HepG2 (cell line): ENCODE results near the gene BMP2. TPM values are rescaled to one million over a fixed set of nuclear protein-coding genes. Genes with fewer than 3 reads are reported as not detected.

Experiments used
- ATAC-seq: fragments of 200-7000 bp; cut with Tn5 transposase; 3 replicates; pipeline ENCODE4 v1.9.1; 2020; ENCODE audit warnings: mild to moderate bottlenecking, moderate library complexity
- Bru-seq: library from RNA; stranded (reverse); fragments of 400-500 nt; gene quantifications from one replicate; lab custom pipeline; 2021; lab: Mats Ljungman, UMichigan
- BruChase-seq, 2 experiments: library from RNA; stranded (reverse); fragments of 400-500 nt; gene quantifications; one replicate each; lab custom pipeline; 2021; lab: Mats Ljungman, UMichigan
- BruUV-seq: library from RNA; stranded (reverse); fragments of 400-500 nt; replicated peaks from 2 replicates; lab custom pipeline; 2021; lab: Mats Ljungman, UMichigan
- CTCF ChIA-PET: fragments of 300-600 bp; formaldehyde crosslinking; extraction: SDS; loops from one replicate; lab custom pipeline; 2021; ENCODE audit warnings: low total read pairs, inconsistent platforms, low intra/inter-chr PET ratio; lab: Yijun Ruan, JAX
- POLR2A ChIA-PET: fragments of 350-600 bp; sonication (Branson Sonifier 250); formaldehyde crosslinking; loops from one replicate; lab custom pipeline; 2020; ENCODE audit warnings: antibody characterized with exemption, inconsistent platforms; lab: Yijun Ruan, JAX
- DNase-seq: peaks from one replicate; pipeline ENCODE4 v3.0.0-alpha.2; 2015; ENCODE audit warnings: low spot score
- FAIRE-seq: peaks from 3 replicates; lab custom pipeline; 2011; peaks lifted over from hg19 to GRCh38; lab: Jason Lieb, UNC
- H2AFZ ChIP-seq: one replicate; pipeline ENCODE4 v1.6.1; 2011; ENCODE audit warnings: low read length, inconsistent platforms
- H3K27ac ChIP-seq: fragments of 300-600 bp; 3 replicates; pipeline ENCODE4 v1.8.0; 2011; ENCODE audit warnings: mixed run types, mild to moderate bottlenecking, mixed read lengths, low read length, inconsistent platforms; ENCODE audit not compliant: insufficient read depth; ENCODE audit errors: extremely low read length
- H3K27me3 ChIP-seq, 2 experiments: fragments of 200-600 bp in 1 of 2; 2 replicates in 1 of 2; 3 replicates in 1 of 2; pipeline versions ENCODE4 v1.6.0 to v1.8.0; 2011; ENCODE audit warnings: low read length in 2 of 2, mild to moderate bottlenecking in 2 of 2, moderate library complexity in 2 of 2, inconsistent platforms in 1 of 2; ENCODE audit not compliant: insufficient read depth in 2 of 2, control insufficient read depth in 1 of 2
- H3K36me3 ChIP-seq, 2 experiments: fragments of 200-600 bp in 1 of 2; replicated peaks in 1 of 2; 2 replicates in 1 of 2; 3 replicates in 1 of 2; pipeline versions ENCODE4 v1.5.1 to v1.8.0; 2011; ENCODE audit warnings: low read length in 2 of 2, inconsistent platforms in 1 of 2; ENCODE audit not compliant: insufficient read depth in 2 of 2, control insufficient read depth in 1 of 2
- H3K4me1 ChIP-seq: 2 replicates; pipeline ENCODE4 v1.5.1; 2012; ENCODE audit warnings: low read length, inconsistent platforms; ENCODE audit not compliant: insufficient read depth
- H3K4me2 ChIP-seq: 2 replicates; pipeline ENCODE4 v1.6.0; 2011; ENCODE audit warnings: low read depth, low read length, inconsistent platforms
- H3K4me3 ChIP-seq, 3 experiments: fragments of 200-600 bp in 1 of 3; sonication (generic), shearing (Covaris generic) in 1 of 3; replicated peaks in 1 of 3; 2 replicates each; pipeline ENCODE4 v1.5.1; 2011 to 2016; ENCODE audit warnings: low read length in 3 of 3, inconsistent platforms in 2 of 3, low read depth in 2 of 3, mild to moderate bottlenecking in 2 of 3, control low read depth in 1 of 3, mixed read lengths in 1 of 3; ENCODE audit not compliant: insufficient read depth in 1 of 3
- H3K79me2 ChIP-seq: one replicate; pipeline ENCODE4 v1.6.1; 2011; ENCODE audit warnings: low read length, inconsistent platforms; ENCODE audit not compliant: insufficient read depth
- H3K9ac ChIP-seq: 2 replicates; pipeline ENCODE4 v1.6.0; 2011; ENCODE audit warnings: mild to moderate bottlenecking, low read depth, low read length, inconsistent platforms; ENCODE audit not compliant: insufficient read depth
- H3K9me3 ChIP-seq: 2 replicates; pipeline ENCODE4 v1.5.1; 2012; ENCODE audit warnings: mild to moderate bottlenecking, low read length
- H4K20me1 ChIP-seq: 2 replicates; pipeline ENCODE4 v1.6.0; 2011; ENCODE audit warnings: inconsistent platforms, mild to moderate bottlenecking, low read length, moderate library complexity; ENCODE audit not compliant: insufficient read depth
- ADNP ChIP-seq: sonication (generic); formaldehyde crosslinking; IDR thresholded peaks from 2 replicates; pipeline ENCODE4 v1.4.0; 2020; ENCODE audit warnings: missing genetic modification reagents
- GABPB1 ChIP-seq: IDR thresholded peaks from 2 replicates; pipeline ENCODE4 v1.6.1; 2016; ENCODE audit warnings: mild to moderate bottlenecking, missing genetic modification reagents, moderate library complexity, missing compliant biosample characterization
- IKZF1 ChIP-seq: fragments of 450-650 bp; IDR thresholded peaks from 2 replicates; pipeline ENCODE4 v1.7.1; 2016
- KAT2B ChIP-seq: fragments of 150-350 bp; IDR thresholded peaks from 2 replicates; pipeline ENCODE4 v1.6.1; 2014; ENCODE audit warnings: low read depth, low read length, borderline replicate concordance
- KDM5B ChIP-seq: sonication (generic); formaldehyde crosslinking; IDR thresholded peaks from 2 replicates; pipeline ENCODE4 v1.4.0; 2020; ENCODE audit warnings: missing genetic modification reagents, mild to moderate bottlenecking, borderline replicate concordance
- MIER3 ChIP-seq: IDR thresholded peaks from 2 replicates; pipeline ENCODE4 v1.6.1; 2016; ENCODE audit warnings: missing compliant biosample characterization, borderline replicate concordance
- SP2 ChIP-seq: sonication (generic); formaldehyde crosslinking; IDR thresholded peaks from 2 replicates; pipeline ENCODE4 v1.5.1; 2020; ENCODE audit warnings: mild to moderate bottlenecking, missing genetic modification reagents
- STAG1 ChIP-seq: sonication (generic); formaldehyde crosslinking; IDR thresholded peaks from 2 replicates; pipeline ENCODE4 v1.4.0; 2020; ENCODE audit warnings: missing genetic modification reagents
- ZNF234 ChIP-seq: sonication (generic); formaldehyde crosslinking; conservative IDR thresholded peaks from 2 replicates; pipeline ENCODE4 v1.5.1; 2020; ENCODE audit warnings: mild to moderate bottlenecking, missing genetic modification reagents
- ZNF451 ChIP-seq: sonication (generic); formaldehyde crosslinking; IDR thresholded peaks from 2 replicates; pipeline ENCODE4 v1.5.0; 2020; ENCODE audit warnings: mild to moderate bottlenecking, missing genetic modification reagents
- ZNF530 ChIP-seq: sonication (generic); formaldehyde crosslinking; IDR thresholded peaks from 2 replicates; pipeline ENCODE4 v1.5.0; 2020; ENCODE audit warnings: low read depth, mild to moderate bottlenecking, missing genetic modification reagents
- ZNF724P ChIP-seq: sonication (generic); formaldehyde crosslinking; IDR thresholded peaks from 2 replicates; pipeline ENCODE4 v1.8.0; 2022; ENCODE audit warnings: missing genetic modification reagents, borderline replicate concordance
- ZNF777 ChIP-seq: sonication (generic); formaldehyde crosslinking; IDR thresholded peaks from 2 replicates; pipeline ENCODE4 v1.4.0; 2020; ENCODE audit warnings: missing genetic modification reagents
- ZSCAN29 ChIP-seq: sonication (generic); formaldehyde crosslinking; conservative IDR thresholded peaks from 2 replicates; pipeline ENCODE4 v1.4.0; 2020; ENCODE audit warnings: mild to moderate bottlenecking, missing genetic modification reagents
- WGBS: methylation state at CpG from one replicate; pipeline ENCODE4 v1.1.6; 2017; ENCODE audit warnings: low lambda C conversion rate; 5-methylcytosine and 5-hydroxymethylcytosine counted together
- in situ Hi-C: cut with HindIII; loops from 2 replicates; pipeline ENCODE4 v1.10.0; 2017; ENCODE audit warnings: low pct_unique_long_range_greater_than_20kb; ENCODE audit not compliant: extremely low pct_ligation_motif_present
- intact Hi-C: fragments of 100-400 bp; cut with micrococcal nuclease; formaldehyde crosslinking; loops from one replicate; pipeline ENCODE4 v1.10.0; 2022; ENCODE audit not compliant: unreplicated experiment
- long read RNA-seq, 2 experiments: library from RNA in 1 of 2; library from polyadenylated mRNA in 1 of 2; stranded (forward) in 1 of 2; unstranded in 1 of 2; transcript quantifications; one replicate each; pipeline ENCODE4 v2.0.0, GENCODE V29; 2019 to 2022
- polyA minus RNA-seq, 3 experiments: library from RNA; depleted of rRNA, polyadenylated mRNA; stranded (reverse); fragments of >200 nt; gene quantifications; 2 replicates each; pipeline ENCODE4 v1.2.3, GENCODE V29; 2011; ENCODE audit warnings: low replicate concordance in 1 of 3
- polyA plus RNA-seq, 8 experiments: library from polyadenylated mRNA; depleted of rRNA in 3 of 8; stranded (reverse) in 7 of 8; unstranded in 1 of 8; fragments of >200 nt; fragmentation: Illumina TruSeq in 4 of 8; extraction: Trizol in 4 of 8; gene quantifications; 2 replicates each; pipeline versions ENCODE4 v1.2.1 to v1.2.3, GENCODE V29; 2011 to 2016; ENCODE audit warnings: low read depth in 4 of 8, missing spikeins in 1 of 8, mixed read lengths in 1 of 8; ENCODE audit not compliant: insufficient read depth in 1 of 8
- total RNA-seq, 5 experiments: library from RNA; depleted of rRNA; stranded (reverse); fragments of >200 nt; fragmentation: Illumina TruSeq; extraction: Trizol; gene quantifications; 2 replicates each; pipeline ENCODE4 v1.2.3, GENCODE V29; 2016; ENCODE audit warnings: low read depth in 1 of 5
- TF ChIP-seq, protein P1 (sequence below): sonication (generic); formaldehyde crosslinking; IDR thresholded peaks from 2 replicates; pipeline ENCODE4 v1.4.0; 2020; ENCODE audit warnings: mild to moderate bottlenecking, low read depth, missing genetic modification reagents
- TF ChIP-seq, protein P2 (sequence below): IDR thresholded peaks from 2 replicates; pipeline ENCODE4 v1.6.1; 2016; ENCODE audit warnings: mild to moderate bottlenecking, missing biosample characterization, missing genetic modification reagents
- TF ChIP-seq, protein P3 (sequence below): sonication (generic); formaldehyde crosslinking; IDR thresholded peaks from 2 replicates; pipeline ENCODE4 v1.8.0; 2022; ENCODE audit warnings: low read depth, missing genetic modification reagents

The BMP2 gene
- total RNA-seq (2016; rRNA removed; fragmentation: Illumina TruSeq; extraction: Trizol), result 0.02 TPM in 1 of 2 replicates, not detected in the other
- not detected in 2 replicates for total RNA-seq (2016; cell fraction: cytosol; rRNA removed; fragmentation: Illumina TruSeq; extraction: Trizol; ENCODE audit: low read depth)
- not detected in 2 replicates for total RNA-seq (2016; cell fraction: insoluble cytoplasmic fraction; rRNA removed; fragmentation: Illumina TruSeq; extraction: Trizol)
- 0.03 TPM in 1 of 2 replicates, not detected in the other for total RNA-seq (2016; cell fraction: membrane; rRNA removed; fragmentation: Illumina TruSeq; extraction: Trizol)
- total RNA-seq (2016; cell fraction: nucleus; rRNA removed; fragmentation: Illumina TruSeq; extraction: Trizol), result 0.09 TPM in 1 of 2 replicates, not detected in the other
- polyA plus RNA-seq (2011; rRNA removed), result 0.03 and 0.05 TPM in 2 replicates
- polyA plus RNA-seq (2011; cell fraction: cytosol; rRNA removed), result 0.01 TPM in 1 of 2 replicates, not detected in the other
- not detected in 2 replicates for polyA plus RNA-seq (2011; cell fraction: nucleus; rRNA removed)
- 0.09 TPM in 1 of 2 replicates, not detected in the other for polyA plus RNA-seq (2012)
- not detected in 2 replicates for polyA plus RNA-seq (2016; cell fraction: cytosol; fragmentation: Illumina TruSeq; extraction: Trizol; ENCODE audit: low read depth)
- polyA plus RNA-seq (2016; cell fraction: insoluble cytoplasmic fraction; fragmentation: Illumina TruSeq; extraction: Trizol; ENCODE audit: low read depth), result not detected in 2 replicates
- polyA plus RNA-seq (2016; cell fraction: membrane; fragmentation: Illumina TruSeq; extraction: Trizol; ENCODE audit: low read depth), result not detected in 2 replicates
- polyA plus RNA-seq (2016; cell fraction: nucleus; fragmentation: Illumina TruSeq; extraction: Trizol; ENCODE audit: insufficient read depth, low read depth), result not detected in 2 replicates
- polyA minus RNA-seq (2011; rRNA and poly(A)+ RNA removed; ENCODE audit: low replicate concordance), result 16.1 TPM in 1 of 2 replicates, not detected in the other
- 0.18 TPM in 1 of 2 replicates, not detected in the other for polyA minus RNA-seq (2011; cell fraction: cytosol; rRNA and poly(A)+ RNA removed)
- polyA minus RNA-seq (2011; cell fraction: nucleus; rRNA and poly(A)+ RNA removed), result 0.12 TPM in 1 of 2 replicates, not detected in the other
- percentile 11 among the genes with signal in this experiment for Bru-seq, nascent RNA
- percentile 16 among the genes with signal in this experiment for BruChase-seq, experiment 1, labeled RNA remaining after a 6-hour chase
- percentile 11 among the genes with signal in this experiment for BruChase-seq, experiment 2, labeled RNA remaining after a 2-hour chase
- long read RNA-seq, experiment 1, result 0 reads
- long read RNA-seq, experiment 2, result 0 reads

DNA sequence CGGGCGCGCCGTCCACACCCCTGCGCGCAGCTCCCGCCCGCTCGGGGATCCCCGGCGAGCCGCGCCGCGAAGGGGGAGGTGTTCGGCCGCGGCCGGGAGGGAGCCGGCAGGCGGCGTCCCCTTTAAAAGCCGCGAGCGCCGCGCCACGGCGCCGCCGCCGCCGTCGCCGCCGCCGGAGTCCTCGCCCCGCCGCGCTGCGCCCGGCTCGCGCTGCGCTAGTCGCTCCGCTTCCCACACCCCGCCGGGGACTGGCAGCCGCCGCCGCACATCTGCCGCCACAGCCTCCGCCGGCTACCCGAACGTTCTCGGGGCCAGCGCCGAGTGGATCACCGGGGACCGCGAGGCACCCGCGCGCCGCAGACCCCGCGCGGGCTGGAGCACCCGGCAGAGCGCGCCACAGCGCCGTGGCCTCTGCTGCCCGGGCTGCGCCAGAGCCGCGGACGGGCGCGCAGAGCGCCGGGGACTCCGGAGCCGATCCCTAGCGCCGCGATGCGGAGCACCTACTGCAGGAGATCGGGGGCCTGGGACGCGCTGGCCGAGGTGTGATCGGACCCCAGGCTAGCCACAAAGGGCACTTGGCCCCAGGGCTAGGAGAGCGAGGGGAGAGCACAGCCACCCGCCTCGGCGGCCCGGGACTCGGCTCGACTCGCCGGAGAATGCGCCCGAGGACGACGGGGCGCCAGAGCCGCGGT, at the start of gene BMP2:
Gene BMP2, plus strand, starts transcription at position 151 of the 692 bp plus-strand sequence. CDS start 2,441 bp downstream, outside the sequence.
- intact Hi-C loops, result loop anchor here (2.0 to 10.0 kb wide), 3 partner anchors 185 to 1167 kb away; no protein-coding TSS in a partner anchor
- no peak for DNase-seq
- FAIRE-seq, result no peak
- no peak within 1 kb of the TSS for H2AFZ ChIP-seq
- no peaks in the 10 kb centered on the region for H3K4me1 ChIP-seq
- peaks cover 11 to 30% of the 10 kb centered on the region in 2 experiments; a peak in 4 of 5 replicates for H3K27me3 ChIP-seq
- no peak within 1 kb of the TSS for H3K27ac ChIP-seq
- ChIA-PET CTCF (no interaction called here), POLR2A (no interaction called here)
- H3K9me3 ChIP-seq, result no peaks in the 10 kb centered on the region
- H3K4me3 ChIP-seq, result peak within 1 kb of the TSS; percentile 48 to 65 (median 53)
- no peaks in the 10 kb centered on the region for H3K79me2 ChIP-seq
- in situ Hi-C loops, result no loop called here
- peak; percentile 89 for ATAC-seq
- BruUV-seq, result no TSS peak
- no peaks in the 10 kb centered on the region for H4K20me1 ChIP-seq
- peak within 1 kb of the TSS; percentile 81 for H3K4me2 ChIP-seq
- WGBS, result 2% methylated on average over 17 of the region's 112 CpGs
- no peaks in the 10 kb centered on the region for H3K36me3 ChIP-seq
- no peak within 1 kb of the TSS for H3K9ac ChIP-seq
- TF ChIP-seq ZSCAN29, result no peak
- TF ChIP-seq, protein P1, sequence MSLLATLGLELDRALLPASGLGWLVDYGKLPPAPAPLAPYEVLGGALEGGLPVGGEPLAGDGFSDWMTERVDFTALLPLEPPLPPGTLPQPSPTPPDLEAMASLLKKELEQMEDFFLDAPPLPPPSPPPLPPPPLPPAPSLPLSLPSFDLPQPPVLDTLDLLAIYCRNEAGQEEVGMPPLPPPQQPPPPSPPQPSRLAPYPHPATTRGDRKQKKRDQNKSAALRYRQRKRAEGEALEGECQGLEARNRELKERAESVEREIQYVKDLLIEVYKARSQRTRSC (CRISPR knock-in tag), result no peak
- TF ChIP-seq, protein P2, sequence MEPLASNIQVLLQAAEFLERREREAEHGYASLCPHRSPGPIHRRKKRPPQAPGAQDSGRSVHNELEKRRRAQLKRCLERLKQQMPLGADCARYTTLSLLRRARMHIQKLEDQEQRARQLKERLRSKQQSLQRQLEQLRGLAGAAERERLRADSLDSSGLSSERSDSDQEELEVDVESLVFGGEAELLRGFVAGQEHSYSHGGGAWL (CRISPR knock-in tag), result no peak
- no peak for TF ChIP-seq ZNF530 (CRISPR knock-in tag)
- peak; percentile 62 for TF ChIP-seq ZNF777 (CRISPR knock-in tag)
- TF ChIP-seq SP2, result no peak
- TF ChIP-seq ZNF451 (CRISPR knock-in tag), result no peak
- no peak for TF ChIP-seq ZNF234 (CRISPR knock-in tag)
- TF ChIP-seq ADNP (CRISPR knock-in tag), result no peak
- peak; percentile 20; the same call in 1 of the 2 replicates for TF ChIP-seq GABPB1 (CRISPR knock-in tag)
- TF ChIP-seq KDM5B (CRISPR knock-in tag), result 0 out of 2 replicates have a peak, but pooled peaks have one; percentile 49
- TF ChIP-seq STAG1 (CRISPR knock-in tag), result peak; percentile 18
- 0 out of 2 replicates have a peak, but pooled peaks have one; percentile 50 for TF ChIP-seq ZNF724P (CRISPR knock-in tag)
- no peak for TF ChIP-seq KAT2B
- TF ChIP-seq IKZF1, result no peak
- TF ChIP-seq MIER3, result no peak
- TF ChIP-seq, protein P3, sequence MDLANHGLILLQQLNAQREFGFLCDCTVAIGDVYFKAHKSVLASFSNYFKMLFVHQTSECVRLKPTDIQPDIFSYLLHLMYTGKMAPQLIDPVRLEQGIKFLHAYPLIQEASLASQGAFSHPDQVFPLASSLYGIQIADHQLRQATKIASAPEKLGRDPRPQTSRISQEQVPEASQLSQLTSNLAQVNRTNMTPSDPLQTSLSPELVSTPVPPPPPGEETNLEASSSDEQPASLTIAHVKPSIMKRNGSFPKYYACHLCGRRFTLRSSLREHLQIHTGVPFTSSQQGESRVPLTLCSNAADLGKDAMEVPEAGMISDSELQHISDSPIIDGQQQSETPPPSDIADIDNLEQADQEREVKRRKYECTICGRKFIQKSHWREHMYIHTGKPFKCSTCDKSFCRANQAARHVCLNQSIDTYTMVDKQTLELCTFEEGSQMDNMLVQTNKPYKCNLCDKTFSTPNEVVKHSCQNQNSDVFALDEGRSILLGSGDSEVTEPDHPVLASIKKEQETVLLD (CRISPR knock-in tag), result 0 out of 2 replicates have a peak, but pooled peaks have one; percentile 24
